K562 (cell line): Measurements from ENCODE around the gene HMBS. TPM values are rescaled to one million over a fixed set of nuclear protein-coding genes. Genes with fewer than 3 reads are reported as not detected.

Experiments
- BHLHE40 ChIP-seq: IDR thresholded peaks from 2 replicates; pipeline ENCODE4 v1.6.1; 2011; ENCODE audit warnings: low read length, improper control_type of control experiment
- GABPB1 ChIP-seq: sonication (generic); formaldehyde crosslinking; IDR thresholded peaks from 2 replicates; pipeline ENCODE4 v1.8.0; 2022; ENCODE audit warnings: mild to moderate bottlenecking, missing genetic modification reagents
- GATAD2A ChIP-seq: fragments of 450-650 bp; IDR thresholded peaks from 2 replicates; pipeline ENCODE4 v1.6.1; 2017
- KHSRP ChIP-seq: fragments of 450-650 bp; IDR thresholded peaks from 2 replicates; pipeline ENCODE4 v1.6.1; 2017
- POLR2AphosphoS2 ChIP-seq: IDR thresholded peaks from 2 replicates; pipeline ENCODE4 v1.6.1; 2012; ENCODE audit warnings: low read length, improper control_type of control experiment
- SP1 ChIP-seq: sonication (generic); formaldehyde crosslinking; IDR thresholded peaks from 2 replicates; pipeline ENCODE4 v1.8.1; 2022; ENCODE audit warnings: mild to moderate bottlenecking, missing genetic modification reagents
- THRAP3 ChIP-seq: fragments of 450-650 bp; IDR thresholded peaks from 2 replicates; pipeline ENCODE4 v1.6.1; 2016; ENCODE audit warnings: mild to moderate bottlenecking, inconsistent platforms, borderline replicate concordance
- WHSC1 ChIP-seq: IDR thresholded peaks from one replicate; pipeline ENCODE4 v1.6.1; 2012; ENCODE audit warnings: low read length, control low read depth, inconsistent platforms
- ZEB2 ChIP-seq: fragments of 450-650 bp; IDR thresholded peaks from 2 replicates; pipeline ENCODE4 v1.6.1; 2016
- ZNF124 ChIP-seq: sonication (generic); formaldehyde crosslinking; IDR thresholded peaks from 2 replicates; pipeline ENCODE4 v1.8.1; 2022; ENCODE audit warnings: missing genetic modification reagents
- ZNF444 ChIP-seq: fragments of 250-450 bp; sonication (Bioruptor Pico); IDR thresholded peaks from 2 replicates; pipeline ENCODE4 v1.4.0; 2020; ENCODE audit warnings: mild to moderate bottlenecking, moderate library complexity
- ZNF586 ChIP-seq: fragments of 450-650 bp; formaldehyde crosslinking; conservative IDR thresholded peaks from 2 replicates; pipeline ENCODE4 v1.4.0; 2020; ENCODE audit warnings: mild to moderate bottlenecking, moderate library complexity
- polyA plus RNA-seq, 8 experiments: library from polyadenylated mRNA; depleted of rRNA in 4 of 8; stranded (reverse) in 5 of 8; unstranded in 3 of 8; fragments of >200 nt; fragmentation: Nextera tagmentation in 2 of 8; fragmentation: Illumina TruSeq in 1 of 8; extraction: Ambion mirVana in 2 of 8; extraction: Trizol in 1 of 8; gene quantifications; 2 replicates each; pipeline versions ENCODE4 v1.2.1 to v1.2.3, GENCODE V29; 2011 to 2014; ENCODE audit warnings: inconsistent platforms in 1 of 8, missing spikeins in 1 of 8
- total RNA-seq, 7 experiments: library from RNA; depleted of rRNA in 6 of 7; stranded (reverse); fragments of >200 nt in 6 of 7; fragmentation: Illumina TruSeq in 2 of 7; extraction: Trizol in 2 of 7; gene quantifications; 2 replicates each; pipeline versions ENCODE4 v1.2.1 to v1.2.3, GENCODE V29; 2011 to 2021; ENCODE audit warnings: low replicate concordance in 1 of 7
- TF ChIP-seq, protein P1 (sequence below): fragments of 250-450 bp; sonication (Bioruptor Pico); IDR thresholded peaks from 2 replicates; pipeline ENCODE4 v1.5.0; 2021; ENCODE audit warnings: mild to moderate bottlenecking, moderate library complexity
- TF ChIP-seq, protein P2 (sequence below): sonication (generic); formaldehyde crosslinking; IDR thresholded peaks from 2 replicates; pipeline ENCODE4 v1.8.0; 2022; ENCODE audit warnings: mild to moderate bottlenecking, missing genetic modification reagents, borderline replicate concordance
- TF ChIP-seq, protein P3 (sequence below): fragments of 250-450 bp; sonication (Bioruptor Pico); IDR thresholded peaks from 2 replicates; pipeline ENCODE4 v1.5.0; 2020; ENCODE audit warnings: mild to moderate bottlenecking
- TF ChIP-seq, protein P4 (sequence below), 2 experiments: fragments of 150-350 bp in 1 of 2; IDR thresholded peaks; 2 replicates each; pipeline ENCODE4 v1.6.1; 2012 to 2016; ENCODE audit warnings: low read depth in 2 of 2, low read length in 2 of 2, mild to moderate bottlenecking in 1 of 2, moderate library complexity in 1 of 2
- TF ChIP-seq, protein P5 (sequence below): sonication (generic); formaldehyde crosslinking; IDR thresholded peaks from 2 replicates; pipeline ENCODE4 v1.9.0; 2022; ENCODE audit warnings: mild to moderate bottlenecking, missing genetic modification reagents

Gene HMBS
- total and polyA plus RNA-seq, 9 of the 15 experiments (the other 6 are each of a cell fraction or from before 2014, with no cell fraction given): 56.9 to 385 (median 286) TPM

DNA sequence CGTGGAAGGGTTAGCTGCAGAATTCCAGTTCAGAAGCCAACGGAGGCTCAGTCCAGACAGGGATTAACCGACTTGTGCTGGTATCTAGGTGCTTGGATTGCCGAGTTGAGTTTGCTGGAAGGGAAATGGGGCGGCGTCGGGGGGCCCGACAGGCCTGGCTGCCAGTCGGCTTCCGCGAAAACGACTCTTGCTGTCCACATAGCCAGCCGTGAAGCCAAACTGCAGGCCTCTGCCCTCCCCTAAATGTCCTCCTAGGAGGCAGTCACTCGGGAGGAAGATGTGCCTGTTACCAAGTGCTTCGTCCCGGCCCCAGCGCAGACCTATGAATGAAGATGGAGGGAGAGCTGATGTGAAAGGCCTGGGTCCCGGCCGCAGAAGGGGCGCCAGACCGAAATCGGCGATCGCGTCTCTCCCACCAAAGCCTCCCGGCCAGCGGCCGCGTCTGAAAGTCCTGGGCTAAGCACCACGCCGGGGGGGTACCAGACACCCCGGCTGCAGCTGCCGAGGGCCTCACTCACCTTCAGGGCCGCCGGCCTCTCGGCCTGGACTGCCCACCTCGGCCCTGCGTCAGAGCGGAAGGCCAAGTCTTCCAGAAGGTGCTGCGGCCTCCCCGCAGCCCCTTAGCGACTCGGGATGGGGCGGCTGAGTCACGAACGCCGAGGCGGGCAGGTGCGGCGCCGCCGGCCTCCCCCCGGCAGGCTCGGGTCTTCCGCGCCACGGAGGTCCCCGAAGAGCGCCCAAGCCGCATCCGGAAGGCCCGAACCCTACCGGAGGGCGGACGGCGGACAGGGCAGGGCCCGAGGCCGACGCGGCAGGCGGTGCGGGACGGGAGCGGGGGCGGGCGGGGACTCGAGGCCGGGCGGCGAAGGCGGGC, 9.5 kb downstream of the HMBS start (continued):
- TF ChIP-seq, protein P1, sequence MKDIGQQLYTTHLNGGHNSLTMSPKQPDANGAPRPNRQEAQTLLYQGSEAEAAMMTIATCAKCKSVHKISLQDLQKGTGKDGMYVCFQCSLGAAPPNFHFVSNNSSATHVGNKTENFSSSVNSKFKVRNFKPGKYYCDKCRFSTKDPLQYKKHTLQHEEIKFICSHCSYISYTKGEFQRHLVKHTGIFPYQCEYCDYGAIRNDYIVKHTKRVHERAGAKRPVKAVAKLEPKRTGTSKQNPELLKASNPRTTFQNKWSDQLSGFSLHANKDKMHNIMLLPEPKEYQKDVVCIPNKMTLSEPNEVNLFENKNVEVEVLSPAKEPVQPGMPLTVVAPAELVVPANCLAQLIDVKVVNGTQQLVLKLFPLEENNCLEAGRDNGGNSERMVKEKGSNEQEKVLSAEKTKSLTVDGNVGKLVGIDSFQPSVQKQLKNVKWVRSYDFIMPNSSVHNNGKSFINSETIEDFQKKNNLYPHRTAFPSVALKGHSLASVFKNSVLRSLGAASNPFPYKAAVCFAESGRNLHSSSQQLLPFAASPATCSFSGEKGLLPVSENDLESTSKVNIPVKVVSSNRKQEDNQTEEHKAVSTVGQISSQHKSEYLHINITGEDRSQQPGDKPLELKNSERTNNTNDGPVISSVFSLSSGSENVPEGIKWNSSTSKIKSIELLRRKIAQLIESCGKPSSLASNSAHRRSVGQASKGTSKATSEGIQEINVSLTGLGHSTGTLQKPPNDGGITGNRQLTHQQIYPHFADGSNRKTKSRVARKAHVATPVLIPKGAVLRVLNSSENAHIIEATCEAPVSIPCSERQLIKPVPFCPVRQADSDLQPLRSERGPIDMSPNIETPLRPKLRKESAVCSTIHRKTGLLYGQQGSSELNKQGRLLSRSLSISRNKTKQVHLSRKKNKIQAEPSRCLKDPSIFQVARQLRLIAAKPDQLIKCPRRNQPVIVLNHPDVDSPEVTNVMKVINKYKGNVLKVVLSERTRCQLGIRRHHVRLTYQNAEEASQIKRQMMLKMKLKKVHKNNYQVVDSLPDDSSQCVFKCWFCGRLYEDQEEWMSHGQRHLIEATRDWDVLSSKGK (CRISPR knock-in tag): no peak
- TF ChIP-seq GATAD2A (no peak), KHSRP (no peak), ZEB2 (no peak), THRAP3 (no peak), ZNF124 (no peak), WHSC1 (no peak), ZNF586 (CRISPR knock-in tag) (no peak), BHLHE40 (no peak), POLR2AphosphoS2 (peak; percentile 93), SP1 (peak; percentile 57; the same call in 1 of the 2 replicates), GABPB1 (CRISPR knock-in tag) (no peak), ZNF444 (no peak)
- TF ChIP-seq, protein P2, sequence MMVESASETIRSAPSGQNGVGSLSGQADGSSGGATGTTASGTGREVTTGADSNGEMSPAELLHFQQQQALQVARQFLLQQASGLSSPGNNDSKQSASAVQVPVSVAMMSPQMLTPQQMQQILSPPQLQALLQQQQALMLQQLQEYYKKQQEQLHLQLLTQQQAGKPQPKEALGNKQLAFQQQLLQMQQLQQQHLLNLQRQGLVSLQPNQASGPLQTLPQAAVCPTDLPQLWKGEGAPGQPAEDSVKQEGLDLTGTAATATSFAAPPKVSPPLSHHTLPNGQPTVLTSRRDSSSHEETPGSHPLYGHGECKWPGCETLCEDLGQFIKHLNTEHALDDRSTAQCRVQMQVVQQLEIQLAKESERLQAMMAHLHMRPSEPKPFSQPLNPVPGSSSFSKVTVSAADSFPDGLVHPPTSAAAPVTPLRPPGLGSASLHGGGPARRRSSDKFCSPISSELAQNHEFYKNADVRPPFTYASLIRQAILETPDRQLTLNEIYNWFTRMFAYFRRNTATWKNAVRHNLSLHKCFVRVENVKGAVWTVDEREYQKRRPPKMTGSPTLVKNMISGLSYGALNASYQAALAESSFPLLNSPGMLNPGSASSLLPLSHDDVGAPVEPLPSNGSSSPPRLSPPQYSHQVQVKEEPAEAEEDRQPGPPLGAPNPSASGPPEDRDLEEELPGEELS (CRISPR knock-in tag): no peak; the same call in 1 of the 2 replicates
- TF ChIP-seq, protein P3, sequence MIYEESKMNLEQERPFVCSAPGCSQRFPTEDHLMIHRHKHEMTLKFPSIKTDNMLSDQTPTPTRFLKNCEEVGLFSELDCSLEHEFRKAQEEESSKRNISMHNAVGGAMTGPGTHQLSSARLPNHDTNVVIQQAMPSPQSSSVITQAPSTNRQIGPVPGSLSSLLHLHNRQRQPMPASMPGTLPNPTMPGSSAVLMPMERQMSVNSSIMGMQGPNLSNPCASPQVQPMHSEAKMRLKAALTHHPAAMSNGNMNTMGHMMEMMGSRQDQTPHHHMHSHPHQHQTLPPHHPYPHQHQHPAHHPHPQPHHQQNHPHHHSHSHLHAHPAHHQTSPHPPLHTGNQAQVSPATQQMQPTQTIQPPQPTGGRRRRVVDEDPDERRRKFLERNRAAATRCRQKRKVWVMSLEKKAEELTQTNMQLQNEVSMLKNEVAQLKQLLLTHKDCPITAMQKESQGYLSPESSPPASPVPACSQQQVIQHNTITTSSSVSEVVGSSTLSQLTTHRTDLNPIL (CRISPR knock-in tag): no peak
- TF ChIP-seq, protein P4, sequence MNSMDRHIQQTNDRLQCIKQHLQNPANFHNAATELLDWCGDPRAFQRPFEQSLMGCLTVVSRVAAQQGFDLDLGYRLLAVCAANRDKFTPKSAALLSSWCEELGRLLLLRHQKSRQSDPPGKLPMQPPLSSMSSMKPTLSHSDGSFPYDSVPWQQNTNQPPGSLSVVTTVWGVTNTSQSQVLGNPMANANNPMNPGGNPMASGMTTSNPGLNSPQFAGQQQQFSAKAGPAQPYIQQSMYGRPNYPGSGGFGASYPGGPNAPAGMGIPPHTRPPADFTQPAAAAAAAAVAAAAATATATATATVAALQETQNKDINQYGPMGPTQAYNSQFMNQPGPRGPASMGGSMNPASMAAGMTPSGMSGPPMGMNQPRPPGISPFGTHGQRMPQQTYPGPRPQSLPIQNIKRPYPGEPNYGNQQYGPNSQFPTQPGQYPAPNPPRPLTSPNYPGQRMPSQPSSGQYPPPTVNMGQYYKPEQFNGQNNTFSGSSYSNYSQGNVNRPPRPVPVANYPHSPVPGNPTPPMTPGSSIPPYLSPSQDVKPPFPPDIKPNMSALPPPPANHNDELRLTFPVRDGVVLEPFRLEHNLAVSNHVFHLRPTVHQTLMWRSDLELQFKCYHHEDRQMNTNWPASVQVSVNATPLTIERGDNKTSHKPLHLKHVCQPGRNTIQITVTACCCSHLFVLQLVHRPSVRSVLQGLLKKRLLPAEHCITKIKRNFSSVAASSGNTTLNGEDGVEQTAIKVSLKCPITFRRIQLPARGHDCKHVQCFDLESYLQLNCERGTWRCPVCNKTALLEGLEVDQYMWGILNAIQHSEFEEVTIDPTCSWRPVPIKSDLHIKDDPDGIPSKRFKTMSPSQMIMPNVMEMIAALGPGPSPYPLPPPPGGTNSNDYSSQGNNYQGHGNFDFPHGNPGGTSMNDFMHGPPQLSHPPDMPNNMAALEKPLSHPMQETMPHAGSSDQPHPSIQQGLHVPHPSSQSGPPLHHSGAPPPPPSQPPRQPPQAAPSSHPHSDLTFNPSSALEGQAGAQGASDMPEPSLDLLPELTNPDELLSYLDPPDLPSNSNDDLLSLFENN (IDR thresholded peaks at IDR 0.05; ENCODE audit: low read depth in 2 of 2, low read length in 2 of 2): no peak
- TF ChIP-seq, protein P5, sequence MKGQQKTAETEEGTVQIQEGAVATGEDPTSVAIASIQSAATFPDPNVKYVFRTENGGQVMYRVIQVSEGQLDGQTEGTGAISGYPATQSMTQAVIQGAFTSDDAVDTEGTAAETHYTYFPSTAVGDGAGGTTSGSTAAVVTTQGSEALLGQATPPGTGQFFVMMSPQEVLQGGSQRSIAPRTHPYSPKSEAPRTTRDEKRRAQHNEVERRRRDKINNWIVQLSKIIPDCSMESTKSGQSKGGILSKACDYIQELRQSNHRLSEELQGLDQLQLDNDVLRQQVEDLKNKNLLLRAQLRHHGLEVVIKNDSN (CRISPR knock-in tag): 0 out of 2 replicates have a peak, but pooled peaks have one; percentile 10
